Upper lobe of left lung (tissue), 4 donors: ENCODE data around the gene NFIB.

Source experiments
- CTCF ChIP-seq, 6 experiments: fragments of 450-650 bp in 4 of 6; fragments of 200-600 bp in 2 of 6; sonication (generic) in 2 of 6; IDR thresholded peaks; one replicate each; pipeline ENCODE4 v1.5.1; 2016 to 2019; ENCODE audit warnings: antibody characterized with exemption in 6 of 6
- EP300 ChIP-seq, 4 donors: sonication (generic); formaldehyde crosslinking; IDR thresholded peaks; one replicate each; pipeline ENCODE4 v1.5.1; 2017; ENCODE audit warnings: antibody characterized with exemption in 4 of 4, control low read depth in 2 of 4
- POLR2A ChIP-seq, 4 donors: fragments of 450-650 bp; IDR thresholded peaks; one replicate each; pipeline ENCODE4 v1.5.1; 2016 to 2017; ENCODE audit warnings: antibody characterized with exemption in 4 of 4, mild to moderate bottlenecking in 2 of 4

GRCh38 chr9:14342736-14343135 is 28.8 kb upstream of the NFIB start:
- TF ChIP-seq CTCF (IDR thresholded peaks at IDR 0.05) (no peak), EP300 (IDR thresholded peaks at IDR 0.05) (no peak), POLR2A (IDR thresholded peaks at IDR 0.05) (no peak)
